WTC11 (cell line): ENCODE results near the gene ECI1. TPM values are rescaled to one million over a fixed set of nuclear protein-coding genes. Genes with fewer than 3 reads are reported as not detected.

ENCODE experiments used
- ATF1 ChIP-seq: sonication (generic); formaldehyde crosslinking; IDR thresholded peaks from 2 replicates; pipeline ENCODE4 v1.8.1; 2023; ENCODE audit warnings: mild to moderate bottlenecking, moderate library complexity, missing genetic modification reagents
- CREM ChIP-seq: sonication (generic); formaldehyde crosslinking; IDR thresholded peaks from 2 replicates; pipeline ENCODE4 v1.8.1; 2022; ENCODE audit warnings: mild to moderate bottlenecking, missing genetic modification reagents, moderate library complexity
- ESRRA ChIP-seq: sonication (generic); formaldehyde crosslinking; IDR thresholded peaks from 2 replicates; pipeline ENCODE4 v1.8.1; 2022; ENCODE audit warnings: mild to moderate bottlenecking, missing genetic modification reagents, borderline replicate concordance
- GABPB1 ChIP-seq: sonication (generic); formaldehyde crosslinking; IDR thresholded peaks from 2 replicates; pipeline ENCODE4 v1.8.1; 2023; ENCODE audit warnings: mild to moderate bottlenecking, missing genetic modification reagents
- JAZF1 ChIP-seq: fragments of 250-450 bp; sonication (Bioruptor Pico); IDR thresholded peaks from 2 replicates; pipeline ENCODE4 v1.9.0; 2021; ENCODE audit warnings: moderate library complexity, mild to moderate bottlenecking, inconsistent platforms
- KAT7 ChIP-seq: sonication (generic); formaldehyde crosslinking; IDR thresholded peaks from 2 replicates; pipeline ENCODE4 v1.8.1; 2023; ENCODE audit warnings: missing genetic modification reagents, mild to moderate bottlenecking, borderline replicate concordance
- NR2C2 ChIP-seq: sonication (generic); formaldehyde crosslinking; IDR thresholded peaks from 2 replicates; pipeline ENCODE4 v1.8.0; 2022; ENCODE audit warnings: mild to moderate bottlenecking, missing genetic modification reagents
- SMAD3 ChIP-seq: sonication (generic); formaldehyde crosslinking; IDR thresholded peaks from 2 replicates; pipeline ENCODE4 v1.8.0; 2022; ENCODE audit warnings: missing genetic modification reagents, mild to moderate bottlenecking, borderline replicate concordance
- TCF7 ChIP-seq: sonication (generic); formaldehyde crosslinking; IDR thresholded peaks from 2 replicates; pipeline ENCODE4 v1.8.0; 2022; ENCODE audit warnings: mild to moderate bottlenecking, low read depth, missing genetic modification reagents, moderate library complexity
- ZBTB21 ChIP-seq: sonication (generic); formaldehyde crosslinking; IDR thresholded peaks from 2 replicates; pipeline ENCODE4 v1.8.1; 2023; ENCODE audit warnings: mild to moderate bottlenecking, missing genetic modification reagents, borderline replicate concordance
- ZNF138 ChIP-seq: sonication (generic); formaldehyde crosslinking; conservative IDR thresholded peaks from 2 replicates; pipeline ENCODE4 v1.8.1; 2022; ENCODE audit warnings: mild to moderate bottlenecking, moderate library complexity, missing genetic modification reagents
- ZNF232 ChIP-seq: sonication (generic); formaldehyde crosslinking; IDR thresholded peaks from 2 replicates; pipeline ENCODE4 v1.8.0; 2022; ENCODE audit warnings: mild to moderate bottlenecking, missing genetic modification reagents
- total RNA-seq: library from RNA; stranded (reverse); gene quantifications from 3 replicates; pipeline ENCODE4 v1.2.3, GENCODE V29; 2021
- TF ChIP-seq, protein P1 (sequence below): fragments of 200-600 bp; IDR thresholded peaks from 2 replicates; pipeline ENCODE4 v1.8.0; 2022; ENCODE audit warnings: antibody characterized with exemption
- TF ChIP-seq, protein P2 (sequence below): sonication (generic); formaldehyde crosslinking; IDR thresholded peaks from 2 replicates; pipeline ENCODE4 v1.8.1; 2022; ENCODE audit warnings: missing genetic modification reagents, borderline replicate concordance
- TF ChIP-seq, protein P3 (sequence below): sonication (generic); formaldehyde crosslinking; IDR thresholded peaks from 2 replicates; pipeline ENCODE4 v1.8.1; 2022; ENCODE audit warnings: low read depth, mild to moderate bottlenecking, moderate library complexity, missing genetic modification reagents, borderline replicate concordance
- TF ChIP-seq, protein P4 (sequence below): fragments of 250-450 bp; sonication (Bioruptor Pico); IDR thresholded peaks from 2 replicates; pipeline ENCODE4 v1.9.0; 2021; ENCODE audit warnings: mild to moderate bottlenecking
- TF ChIP-seq, protein P5 (sequence below): sonication (generic); formaldehyde crosslinking; IDR thresholded peaks from 2 replicates; pipeline ENCODE4 v1.8.1; 2022; ENCODE audit warnings: mild to moderate bottlenecking, missing genetic modification reagents, moderate library complexity, borderline replicate concordance
- TF ChIP-seq, protein P6 (sequence below): sonication (generic); formaldehyde crosslinking; conservative IDR thresholded peaks from 2 replicates; pipeline ENCODE4 v1.8.1; 2023; ENCODE audit warnings: mild to moderate bottlenecking, low read depth, missing genetic modification reagents, moderate library complexity

Gene ECI1
- total RNA-seq, 1 experiment from 2014 or later: 100 TPM

DNA sequence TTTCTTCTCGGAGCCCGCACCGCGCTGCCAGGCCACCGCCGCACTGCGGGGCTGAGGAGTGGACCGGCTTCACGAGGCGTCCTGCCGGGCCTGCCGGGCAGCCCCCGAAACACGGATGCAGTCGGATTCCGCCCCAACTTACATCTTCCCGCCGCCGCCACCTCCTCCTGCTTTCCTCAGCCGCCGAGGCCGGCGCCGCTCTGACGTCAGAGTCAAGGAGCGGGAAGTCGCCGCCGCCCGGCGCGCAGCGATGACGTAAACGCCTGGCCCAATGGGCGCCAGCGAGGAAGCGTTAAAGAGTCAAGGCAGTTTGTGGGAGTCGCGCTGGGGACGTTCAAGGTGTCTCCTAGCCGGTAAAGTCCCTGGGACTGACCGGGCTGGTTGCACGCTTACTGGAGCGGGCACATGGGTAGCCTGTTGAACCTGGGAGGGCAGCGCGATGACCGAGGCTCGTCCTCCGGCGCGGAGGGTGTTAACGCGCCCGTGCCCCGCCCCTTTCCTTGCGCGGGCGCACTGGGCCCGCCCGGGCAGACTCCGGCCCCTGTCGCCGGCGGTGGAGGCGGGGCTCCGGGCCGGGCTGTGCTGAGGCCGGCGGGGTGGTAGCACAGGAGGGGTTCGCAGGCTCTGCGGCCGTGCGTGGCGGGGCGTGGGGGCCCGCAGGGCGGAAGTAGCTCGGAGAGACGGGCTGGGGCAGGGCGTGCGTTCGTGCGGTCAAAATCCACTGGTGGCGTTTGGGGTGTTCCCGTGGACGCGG lies 16.7 kb upstream of the ECI1 start, which contains the start of gene RNPS1 (continued):
- TF ChIP-seq, protein P1, sequence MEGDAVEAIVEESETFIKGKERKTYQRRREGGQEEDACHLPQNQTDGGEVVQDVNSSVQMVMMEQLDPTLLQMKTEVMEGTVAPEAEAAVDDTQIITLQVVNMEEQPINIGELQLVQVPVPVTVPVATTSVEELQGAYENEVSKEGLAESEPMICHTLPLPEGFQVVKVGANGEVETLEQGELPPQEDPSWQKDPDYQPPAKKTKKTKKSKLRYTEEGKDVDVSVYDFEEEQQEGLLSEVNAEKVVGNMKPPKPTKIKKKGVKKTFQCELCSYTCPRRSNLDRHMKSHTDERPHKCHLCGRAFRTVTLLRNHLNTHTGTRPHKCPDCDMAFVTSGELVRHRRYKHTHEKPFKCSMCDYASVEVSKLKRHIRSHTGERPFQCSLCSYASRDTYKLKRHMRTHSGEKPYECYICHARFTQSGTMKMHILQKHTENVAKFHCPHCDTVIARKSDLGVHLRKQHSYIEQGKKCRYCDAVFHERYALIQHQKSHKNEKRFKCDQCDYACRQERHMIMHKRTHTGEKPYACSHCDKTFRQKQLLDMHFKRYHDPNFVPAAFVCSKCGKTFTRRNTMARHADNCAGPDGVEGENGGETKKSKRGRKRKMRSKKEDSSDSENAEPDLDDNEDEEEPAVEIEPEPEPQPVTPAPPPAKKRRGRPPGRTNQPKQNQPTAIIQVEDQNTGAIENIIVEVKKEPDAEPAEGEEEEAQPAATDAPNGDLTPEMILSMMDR: no peak
- TF ChIP-seq KAT7 (CRISPR knock-in tag) (peak; percentile 57; the same call in 1 of the 2 replicates), TCF7 (CRISPR knock-in tag) (no peak), ZNF232 (no peak), GABPB1 (peak; percentile 84), SMAD3 (CRISPR knock-in tag) (peak; percentile 50; the same call in 1 of the 2 replicates), ZBTB21 (CRISPR knock-in tag) (peak; percentile 92), NR2C2 (CRISPR knock-in tag) (peak; percentile 7; the same call in 1 of the 2 replicates), ZNF138 (CRISPR knock-in tag) (no peak), JAZF1 (no peak), CREM (peak; percentile 100), ATF1 (CRISPR knock-in tag) (peak; percentile 81; the same call in 1 of the 2 replicates), ESRRA (0 out of 2 replicates have a peak, but pooled peaks have one; percentile 51)
- TF ChIP-seq, protein P2, sequence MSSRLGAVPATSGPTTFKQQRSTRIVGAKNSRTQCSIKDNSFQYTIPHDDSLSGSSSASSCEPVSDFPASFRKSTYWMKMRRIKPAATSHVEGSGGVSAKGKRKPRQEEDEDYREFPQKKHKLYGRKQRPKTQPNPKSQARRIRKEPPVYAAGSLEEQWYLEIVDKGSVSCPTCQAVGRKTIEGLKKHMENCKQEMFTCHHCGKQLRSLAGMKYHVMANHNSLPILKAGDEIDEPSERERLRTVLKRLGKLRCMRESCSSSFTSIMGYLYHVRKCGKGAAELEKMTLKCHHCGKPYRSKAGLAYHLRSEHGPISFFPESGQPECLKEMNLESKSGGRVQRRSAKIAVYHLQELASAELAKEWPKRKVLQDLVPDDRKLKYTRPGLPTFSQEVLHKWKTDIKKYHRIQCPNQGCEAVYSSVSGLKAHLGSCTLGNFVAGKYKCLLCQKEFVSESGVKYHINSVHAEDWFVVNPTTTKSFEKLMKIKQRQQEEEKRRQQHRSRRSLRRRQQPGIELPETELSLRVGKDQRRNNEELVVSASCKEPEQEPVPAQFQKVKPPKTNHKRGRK: no peak
- TF ChIP-seq, protein P3, sequence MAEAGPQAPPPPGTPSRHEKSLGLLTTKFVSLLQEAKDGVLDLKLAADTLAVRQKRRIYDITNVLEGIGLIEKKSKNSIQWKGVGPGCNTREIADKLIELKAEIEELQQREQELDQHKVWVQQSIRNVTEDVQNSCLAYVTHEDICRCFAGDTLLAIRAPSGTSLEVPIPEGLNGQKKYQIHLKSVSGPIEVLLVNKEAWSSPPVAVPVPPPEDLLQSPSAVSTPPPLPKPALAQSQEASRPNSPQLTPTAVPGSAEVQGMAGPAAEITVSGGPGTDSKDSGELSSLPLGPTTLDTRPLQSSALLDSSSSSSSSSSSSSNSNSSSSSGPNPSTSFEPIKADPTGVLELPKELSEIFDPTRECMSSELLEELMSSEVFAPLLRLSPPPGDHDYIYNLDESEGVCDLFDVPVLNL: peak; percentile 97
- TF ChIP-seq, protein P4, sequence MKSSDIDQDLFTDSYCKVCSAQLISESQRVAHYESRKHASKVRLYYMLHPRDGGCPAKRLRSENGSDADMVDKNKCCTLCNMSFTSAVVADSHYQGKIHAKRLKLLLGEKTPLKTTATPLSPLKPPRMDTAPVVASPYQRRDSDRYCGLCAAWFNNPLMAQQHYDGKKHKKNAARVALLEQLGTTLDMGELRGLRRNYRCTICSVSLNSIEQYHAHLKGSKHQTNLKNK (CRISPR knock-in tag): 0 out of 2 replicates have a peak, but pooled peaks have one; percentile 38
- TF ChIP-seq, protein P5, sequence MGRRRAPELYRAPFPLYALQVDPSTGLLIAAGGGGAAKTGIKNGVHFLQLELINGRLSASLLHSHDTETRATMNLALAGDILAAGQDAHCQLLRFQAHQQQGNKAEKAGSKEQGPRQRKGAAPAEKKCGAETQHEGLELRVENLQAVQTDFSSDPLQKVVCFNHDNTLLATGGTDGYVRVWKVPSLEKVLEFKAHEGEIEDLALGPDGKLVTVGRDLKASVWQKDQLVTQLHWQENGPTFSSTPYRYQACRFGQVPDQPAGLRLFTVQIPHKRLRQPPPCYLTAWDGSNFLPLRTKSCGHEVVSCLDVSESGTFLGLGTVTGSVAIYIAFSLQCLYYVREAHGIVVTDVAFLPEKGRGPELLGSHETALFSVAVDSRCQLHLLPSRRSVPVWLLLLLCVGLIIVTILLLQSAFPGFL (CRISPR knock-in tag): no peak
- TF ChIP-seq, protein P6, sequence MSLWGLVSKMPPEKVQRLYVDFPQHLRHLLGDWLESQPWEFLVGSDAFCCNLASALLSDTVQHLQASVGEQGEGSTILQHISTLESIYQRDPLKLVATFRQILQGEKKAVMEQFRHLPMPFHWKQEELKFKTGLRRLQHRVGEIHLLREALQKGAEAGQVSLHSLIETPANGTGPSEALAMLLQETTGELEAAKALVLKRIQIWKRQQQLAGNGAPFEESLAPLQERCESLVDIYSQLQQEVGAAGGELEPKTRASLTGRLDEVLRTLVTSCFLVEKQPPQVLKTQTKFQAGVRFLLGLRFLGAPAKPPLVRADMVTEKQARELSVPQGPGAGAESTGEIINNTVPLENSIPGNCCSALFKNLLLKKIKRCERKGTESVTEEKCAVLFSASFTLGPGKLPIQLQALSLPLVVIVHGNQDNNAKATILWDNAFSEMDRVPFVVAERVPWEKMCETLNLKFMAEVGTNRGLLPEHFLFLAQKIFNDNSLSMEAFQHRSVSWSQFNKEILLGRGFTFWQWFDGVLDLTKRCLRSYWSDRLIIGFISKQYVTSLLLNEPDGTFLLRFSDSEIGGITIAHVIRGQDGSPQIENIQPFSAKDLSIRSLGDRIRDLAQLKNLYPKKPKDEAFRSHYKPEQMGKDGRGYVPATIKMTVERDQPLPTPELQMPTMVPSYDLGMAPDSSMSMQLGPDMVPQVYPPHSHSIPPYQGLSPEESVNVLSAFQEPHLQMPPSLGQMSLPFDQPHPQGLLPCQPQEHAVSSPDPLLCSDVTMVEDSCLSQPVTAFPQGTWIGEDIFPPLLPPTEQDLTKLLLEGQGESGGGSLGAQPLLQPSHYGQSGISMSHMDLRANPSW (CRISPR knock-in tag): no peak
